GM12892 (cell line): ENCODE measurements around the gene ATP1A3.

Source experiments
- POLR2A ChIP-seq: IDR thresholded peaks from 2 replicates; pipeline ENCODE4 v1.6.1; 2011; ENCODE audit warnings: low read depth, low read length, control low read depth
- POLR2AphosphoS5 ChIP-seq: IDR thresholded peaks from 2 replicates; pipeline ENCODE4 v1.6.1; 2011; ENCODE audit warnings: low read depth, low read length, control low read depth

DNA sequence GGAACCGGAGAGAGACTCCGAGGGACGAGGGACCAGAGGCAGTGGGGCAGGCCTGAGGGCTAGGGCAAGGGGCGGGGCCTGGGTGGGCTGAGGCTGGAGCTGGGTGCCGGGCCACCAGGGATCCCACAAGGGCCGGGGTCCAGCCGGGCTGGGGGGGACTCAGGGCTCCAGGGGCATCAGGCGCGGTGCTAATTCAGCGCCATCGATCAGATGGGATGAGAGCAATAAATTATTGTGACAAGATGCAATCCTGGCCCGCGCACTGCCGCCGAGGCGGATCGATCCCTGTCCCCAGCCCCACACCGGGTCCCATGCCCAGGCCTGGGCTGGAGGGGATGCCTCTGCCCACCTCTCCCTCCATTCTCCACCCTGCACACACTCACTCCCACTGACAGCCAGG is 71.4 kb downstream of the ATP1A3 start:
- no peak for TF ChIP-seq POLR2A
- TF ChIP-seq POLR2AphosphoS5, result no peak
